ENCODE measurements around the gene CCR8.

CCR8 gene

GRCh38 chr3:39378088-39378487 lies 48.6 kb downstream of the CCR8 start:
- peak; percentile 65 for TF ChIP-seq CTCF (IDR thresholded peaks at IDR 0.05; ENCODE audit: low read depth, low read length)
- no peak overlapping the region for H3K4me3 ChIP-seq (replicated peaks in 1 of 2; ENCODE audit: low read depth in 2 of 2, low read length in 2 of 2)
- DNase-seq (ENCODE audit: low read depth in 2 of 2) = peak; percentile 25 to 41

GRCh38 chr3:39378957-39379777 lies 49.7 kb downstream of the CCR8 start:
- no peak for DNase-seq (ENCODE audit: low read depth in 2 of 2)
- no peak for TF ChIP-seq CTCF (IDR thresholded peaks at IDR 0.05; ENCODE audit: low read depth, low read length)
- no peak overlapping the region for H3K4me3 ChIP-seq (replicated peaks in 1 of 2; ENCODE audit: low read depth in 2 of 2, low read length in 2 of 2)

GRCh38 chr3:39379778-39380155 lies 50.3 kb downstream of the CCR8 start:
- no peak overlapping the region for H3K4me3 ChIP-seq (replicated peaks in 1 of 2; ENCODE audit: low read depth in 2 of 2, low read length in 2 of 2)
- TF ChIP-seq CTCF (IDR thresholded peaks at IDR 0.05; ENCODE audit: low read depth, low read length) = no peak
- DNase-seq (ENCODE audit: low read depth in 2 of 2) = no peak

- no peak for TF ChIP-seq CTCF (IDR thresholded peaks at IDR 0.05; ENCODE audit: low read depth, low read length)
- H3K4me3 ChIP-seq (replicated peaks in 1 of 2; ENCODE audit: low read depth in 2 of 2, low read length in 2 of 2) = no peak overlapping the region
- DNase-seq (ENCODE audit: low read depth in 2 of 2) = no peak
Observed at GRCh38 chr3:39381432-39381831, 51.9 kb downstream of the CCR8 start.
